Ishikawa (cell line): ENCODE results near the gene FGF18.

Source experiments
- CEBPB ChIP-seq: IDR thresholded peaks from 2 replicates; pipeline ENCODE4 v1.6.1; 2012
- CREB1 ChIP-seq: IDR thresholded peaks from 2 replicates; pipeline ENCODE4 v1.6.1; 2012; ENCODE audit warnings: low read depth
- EGR1 ChIP-seq: IDR thresholded peaks from 2 replicates; pipeline ENCODE4 v1.6.1; 2012
- EP300 ChIP-seq: IDR thresholded peaks from 2 replicates; pipeline ENCODE4 v1.6.1; 2012; ENCODE audit warnings: borderline replicate concordance
- FOXM1 ChIP-seq: IDR thresholded peaks from 2 replicates; pipeline ENCODE4 v1.6.1; 2012; ENCODE audit warnings: low read depth, borderline replicate concordance
- MAX ChIP-seq: IDR thresholded peaks from 2 replicates; pipeline ENCODE4 v1.6.1; 2012
- RAD21 ChIP-seq: IDR thresholded peaks from 2 replicates; pipeline ENCODE4 v1.6.1; 2012; ENCODE audit warnings: low read depth
- REST ChIP-seq: IDR thresholded peaks from 2 replicates; pipeline ENCODE4 v1.6.1; 2012; ENCODE audit warnings: low read depth, mild to moderate bottlenecking
- TAF1 ChIP-seq: IDR thresholded peaks from 2 replicates; pipeline ENCODE4 v1.6.1; 2012; ENCODE audit warnings: low read depth, mild to moderate bottlenecking
- USF1 ChIP-seq: IDR thresholded peaks from 2 replicates; pipeline ENCODE4 v1.6.1; 2012
- YY1 ChIP-seq: IDR thresholded peaks from 2 replicates; pipeline ENCODE4 v1.6.1; 2012; ENCODE audit warnings: low read depth
- ZBTB7A ChIP-seq: IDR thresholded peaks from 2 replicates; pipeline ENCODE4 v1.6.1; 2012; ENCODE audit warnings: low read depth

- TF ChIP-seq ZBTB7A (no peak), TAF1 (no peak), YY1 (no peak), REST (no peak), EP300 (no peak), CEBPB (no peak), FOXM1 (no peak), MAX (no peak), CREB1 (no peak), EGR1 (no peak), USF1 (no peak), RAD21 (no peak)
Measured at GRCh38 chr5:171413153-171413910, 6.1 kb upstream of the FGF18 start.
